Measurements from ENCODE around the gene TCP10L.

- TF ChIP-seq CTCF (IDR thresholded peaks at IDR 0.05) (no peak), POLR2A (IDR thresholded peaks at IDR 0.05) (no peak)
Measured at GRCh38 chr21:32605469-32605868, 20.1 kb upstream of the TCP10L start.

Data from esophagus squamous epithelium (tissue), 4 donors.